Activated T-cell treated with anti-CD3 and anti-CD28 coated beads, Interleukin-2, amount 50 U/mL, for 72 hours (primary cell): ENCODE results near the gene ACSS3. TPM values are rescaled to one million over a fixed set of nuclear protein-coding genes. Genes with fewer than 3 reads are reported as not detected.
"Not testable (repeated sequence)": the region's sequence is repeated elsewhere in the genome, so short reads cannot be mapped to it uniquely, and the experiment has no call there.

Experiments used
- ATAC-seq, 2 donors: fragments of 150-1000 bp; cut with Tn5 transposase; replicated peaks in 1 of 2; 2 replicates each; pipeline ENCODE4 v1.10.0; 2021; ENCODE audit warnings: moderate library complexity in 2 of 2, mild to moderate bottlenecking in 1 of 2
- DNase-seq, 2 donors: peaks; one replicate each; pipeline ENCODE4 v3.0.0; 2021 to 2022; ENCODE audit warnings: mixed read lengths in 1 of 2
- H3K27ac Mint-ChIP-seq: one replicate; pipeline ENCODE4 v1.8.0; 2022; ENCODE audit warnings: mild to moderate bottlenecking, moderate library complexity, mixed read lengths
- H3K27me3 Mint-ChIP-seq: one replicate; pipeline ENCODE4 v1.8.0; 2022; ENCODE audit warnings: low read depth, mixed read lengths
- H3K36me3 Mint-ChIP-seq, 2 donors: one replicate each; pipeline ENCODE4 v1.8.0; 2022; ENCODE audit warnings: mixed read lengths in 2 of 2, mild to moderate bottlenecking in 1 of 2; ENCODE audit not compliant: insufficient read depth in 2 of 2
- H3K4me1 Mint-ChIP-seq: one replicate; pipeline ENCODE4 v1.8.0; 2022; ENCODE audit warnings: low read depth, mixed read lengths
- H3K4me3 Mint-ChIP-seq, 2 donors: one replicate each; pipeline ENCODE4 v1.8.0; 2022; ENCODE audit warnings: mild to moderate bottlenecking in 2 of 2, mixed read lengths in 2 of 2, moderate library complexity in 2 of 2
- H3K9me3 Mint-ChIP-seq, 2 donors: one replicate each; pipeline ENCODE4 v1.8.0; 2022; ENCODE audit warnings: mixed read lengths in 2 of 2
- total RNA-seq, 2 donors: library from RNA; stranded (reverse); gene quantifications; one replicate each; pipeline ENCODE4 v1.2.3, GENCODE V29; 2022

Gene ACSS3
- total RNA-seq, 2 donors from 2014 or later: not detected

- H3K27me3 Mint-ChIP-seq, H3K36me3 Mint-ChIP-seq, H3K4me3 Mint-ChIP-seq, ATAC-seq, H3K27ac Mint-ChIP-seq, DNase-seq, H3K9me3 Mint-ChIP-seq, H3K4me1 Mint-ChIP-seq: not testable (repeated sequence)
Measured at GRCh38 chr12:81119069-81119468, 41.2 kb downstream of the ACSS3 start.

GRCh38 chr12:81120961-81121360, 43.1 kb downstream of the ACSS3 start:
- H3K36me3 Mint-ChIP-seq: peaks cover 1 to 2% of the 10 kb centered on the region in 2 donors
- ATAC-seq: no peak
- H3K4me1 Mint-ChIP-seq: no peaks in the 10 kb centered on the region
- H3K27me3 Mint-ChIP-seq: no peaks in the 10 kb centered on the region
- no peak overlapping the region for H3K27ac Mint-ChIP-seq
- H3K9me3 Mint-ChIP-seq: peaks cover 12 to 14% of the 10 kb centered on the region in 2 donors
- no peak overlapping the region for H3K4me3 Mint-ChIP-seq
- no peak for DNase-seq

GRCh38 chr12:81123611-81124010, 45.7 kb downstream of the ACSS3 start:
- no peaks in the 10 kb centered on the region for H3K4me1 Mint-ChIP-seq
- no peaks in the 10 kb centered on the region for H3K27me3 Mint-ChIP-seq
- DNase-seq: no peak
- H3K27ac Mint-ChIP-seq: no peak overlapping the region
- peaks cover 11 to 13% of the 10 kb centered on the region in 2 donors for H3K9me3 Mint-ChIP-seq
- no peak for ATAC-seq
- H3K4me3 Mint-ChIP-seq: no peak overlapping the region
- H3K36me3 Mint-ChIP-seq: peaks cover 1 to 2% of the 10 kb centered on the region in 2 donors

- Mint-ChIP-seq H3K9me3 (peaks cover 8 to 10% of the 10 kb centered on the region in 2 donors), H3K36me3 (peaks cover 1 to 2% of the 10 kb centered on the region in 2 donors), H3K4me1 (no peaks in the 10 kb centered on the region), H3K27me3 (no peaks in the 10 kb centered on the region), H3K4me3 (no peak overlapping the region), H3K27ac (no peak overlapping the region)
- DNase-seq (no peak), ATAC-seq (no peak)
Measured at GRCh38 chr12:81125691-81126090, 47.8 kb downstream of the ACSS3 start.

- Mint-ChIP-seq H3K4me1 (no peaks in the 10 kb centered on the region), H3K27me3 (no peaks in the 10 kb centered on the region), H3K27ac (no peak overlapping the region), H3K9me3 (peaks cover 6 to 11% of the 10 kb centered on the region in 2 donors), H3K4me3 (no peak overlapping the region), H3K36me3 (peaks cover 1 to 2% of the 10 kb centered on the region in 2 donors)
- no peak for DNase-seq
- ATAC-seq: no peak
Measured at GRCh38 chr12:81128930-81129554, 51.2 kb downstream of the ACSS3 start.

GRCh38 chr12:81136519-81136918, 58.6 kb downstream of the ACSS3 start:
- H3K36me3 Mint-ChIP-seq: no peaks in the 10 kb centered on the region
- peaks cover 2 to 3% of the 10 kb centered on the region in 2 donors for H3K9me3 Mint-ChIP-seq
- H3K4me3 Mint-ChIP-seq: no peak overlapping the region
- H3K4me1 Mint-ChIP-seq: no peaks in the 10 kb centered on the region
- ATAC-seq (no peak), DNase-seq (no peak)
- no peaks in the 10 kb centered on the region for H3K27me3 Mint-ChIP-seq
- H3K27ac Mint-ChIP-seq: no peak overlapping the region

GRCh38 chr12:81137801-81138200, 59.9 kb downstream of the ACSS3 start:
- ATAC-seq (no peak), DNase-seq (no peak)
- H3K36me3 Mint-ChIP-seq: no peaks in the 10 kb centered on the region
- H3K9me3 Mint-ChIP-seq: peaks cover 2 to 3% of the 10 kb centered on the region in 2 donors
- H3K4me1 Mint-ChIP-seq: no peaks in the 10 kb centered on the region
- H3K27me3 Mint-ChIP-seq: no peaks in the 10 kb centered on the region
- H3K27ac Mint-ChIP-seq: no peak overlapping the region
- no peak overlapping the region for H3K4me3 Mint-ChIP-seq

GRCh38 chr12:81141217-81141616, 63.3 kb downstream of the ACSS3 start:
- Mint-ChIP-seq H3K4me1 (no peaks in the 10 kb centered on the region), H3K9me3 (peaks cover 0 to 2% of the 10 kb centered on the region in 2 donors), H3K27ac (no peak overlapping the region), H3K4me3 (no peak overlapping the region), H3K36me3 (no peaks in the 10 kb centered on the region), H3K27me3 (no peaks in the 10 kb centered on the region)
- no peak for ATAC-seq
- DNase-seq: no peak

GRCh38 chr12:81143057-81143456, 65.2 kb downstream of the ACSS3 start:
- Mint-ChIP-seq H3K27me3 (no peaks in the 10 kb centered on the region), H3K4me3 (no peak overlapping the region), H3K27ac (no peak overlapping the region), H3K36me3 (no peaks in the 10 kb centered on the region), H3K9me3 (peaks cover 0 to 3% of the 10 kb centered on the region in 2 donors), H3K4me1 (no peaks in the 10 kb centered on the region)
- DNase-seq (no peak), ATAC-seq (no peak)

GRCh38 chr12:81146228-81147225, 68.6 kb downstream of the ACSS3 start:
- no peak overlapping the region for H3K4me3 Mint-ChIP-seq
- ATAC-seq (no peak), DNase-seq (no peak)
- H3K27ac Mint-ChIP-seq: no peak overlapping the region
- no peaks in the 10 kb centered on the region for H3K36me3 Mint-ChIP-seq
- no peaks in the 10 kb centered on the region for H3K27me3 Mint-ChIP-seq
- no peaks in the 10 kb centered on the region for H3K4me1 Mint-ChIP-seq
- peaks cover 0 to 6% of the 10 kb centered on the region in 2 donors for H3K9me3 Mint-ChIP-seq

GRCh38 chr12:81147292-81147919, 69.5 kb downstream of the ACSS3 start:
- H3K4me3 Mint-ChIP-seq: no peak overlapping the region
- no peak overlapping the region for H3K27ac Mint-ChIP-seq
- no peaks in the 10 kb centered on the region for H3K27me3 Mint-ChIP-seq
- H3K4me1 Mint-ChIP-seq: no peaks in the 10 kb centered on the region
- ATAC-seq (no peak), DNase-seq (no peak)
- H3K36me3 Mint-ChIP-seq: no peaks in the 10 kb centered on the region
- peaks cover 0 to 6% of the 10 kb centered on the region in 2 donors for H3K9me3 Mint-ChIP-seq

GRCh38 chr12:81150382-81150781, 72.5 kb downstream of the ACSS3 start:
- no peak overlapping the region for H3K4me3 Mint-ChIP-seq
- peaks cover 0 to 6% of the 10 kb centered on the region in 2 donors for H3K9me3 Mint-ChIP-seq
- H3K27me3 Mint-ChIP-seq: no peaks in the 10 kb centered on the region
- no peak for DNase-seq
- no peak for ATAC-seq
- H3K27ac Mint-ChIP-seq: no peak overlapping the region
- no peaks in the 10 kb centered on the region for H3K4me1 Mint-ChIP-seq
- H3K36me3 Mint-ChIP-seq: no peaks in the 10 kb centered on the region

- Mint-ChIP-seq H3K4me3 (no peak overlapping the region), H3K4me1 (no peaks in the 10 kb centered on the region), H3K36me3 (no peaks in the 10 kb centered on the region), H3K27me3 (no peaks in the 10 kb centered on the region), H3K9me3 (peaks cover 0 to 3% of the 10 kb centered on the region in 2 donors), H3K27ac (no peak overlapping the region)
- ATAC-seq: no peak
- DNase-seq: no peak
Measured at GRCh38 chr12:81159856-81160255, 82.0 kb downstream of the ACSS3 start.
